Osteoblast (primary cell): ENCODE measurements around the gene ADAMTS20. TPM values are rescaled to one million over a fixed set of nuclear protein-coding genes. Genes with fewer than 3 reads are reported as not detected.
A peak's percentile ranks its signal among the peaks of the same experiment; 100 is the strongest.

ENCODE experiments used
- DNase-seq: peaks from one replicate; pipeline ENCODE4 v3.0.0; 2011; ENCODE audit warnings: low spot score, mixed read lengths; ENCODE audit not compliant: insufficient read length; ENCODE audit errors: missing footprints
- H2AFZ ChIP-seq: 2 replicates; pipeline ENCODE4 v1.6.0; 2011; ENCODE audit warnings: mild to moderate bottlenecking, low read length
- H3K27ac ChIP-seq: 2 replicates; pipeline ENCODE4 v1.5.1; 2011; ENCODE audit warnings: mild to moderate bottlenecking, low read depth, low read length, moderate library complexity
- H3K27me3 ChIP-seq: 2 replicates; pipeline ENCODE4 v1.6.0; 2012; ENCODE audit warnings: mild to moderate bottlenecking, control low read depth, inconsistent platforms, low read length, moderate library complexity; ENCODE audit not compliant: insufficient read depth
- H3K36me3 ChIP-seq: 2 replicates; pipeline ENCODE4 v1.5.1; 2011; ENCODE audit warnings: mild to moderate bottlenecking, low read length, control low read depth, moderate library complexity; ENCODE audit not compliant: insufficient read depth
- H3K4me1 ChIP-seq: 2 replicates; pipeline ENCODE4 v1.5.1; 2011; ENCODE audit warnings: mild to moderate bottlenecking, low read length, control low read depth, moderate library complexity; ENCODE audit not compliant: insufficient read depth
- H3K4me2 ChIP-seq: 2 replicates; pipeline ENCODE4 v1.6.0; 2011; ENCODE audit warnings: mild to moderate bottlenecking, low read length; ENCODE audit not compliant: insufficient read depth
- H3K4me3 ChIP-seq: fragments of 200-600 bp; sonication (generic); 3 replicates; pipeline ENCODE4 v1.5.1; 2012; ENCODE audit warnings: mild to moderate bottlenecking, low read length, inconsistent platforms; ENCODE audit not compliant: insufficient read depth
- H3K79me2 ChIP-seq: 2 replicates; pipeline ENCODE4 v1.6.0; 2012; ENCODE audit warnings: mild to moderate bottlenecking, low read length, control low read depth, inconsistent platforms; ENCODE audit not compliant: insufficient read depth
- H3K9me3 ChIP-seq: 2 replicates; pipeline ENCODE4 v1.5.1; 2011; ENCODE audit warnings: low read depth, low read length, control low read depth
- H4K20me1 ChIP-seq: 2 replicates; pipeline ENCODE4 v1.6.0; 2012; ENCODE audit warnings: mild to moderate bottlenecking, low read length, control low read depth; ENCODE audit not compliant: insufficient read depth
- total RNA-seq: library from RNA; depleted of rRNA; stranded (reverse); fragments of >200 nt; gene quantifications from 2 replicates; pipeline ENCODE4 v1.2.3, GENCODE V29; 2012
- TF ChIP-seq, protein P1 (sequence below): IDR thresholded peaks from 2 replicates; pipeline ENCODE4 v1.5.1; 2011; ENCODE audit warnings: mild to moderate bottlenecking, low read depth, low read length, moderate library complexity; ENCODE audit errors: extremely low read depth

The ADAMTS20 gene
- total RNA-seq, 1 donor = not detected

GRCh38 chr12:43416981-43417380 lies 135.0 kb downstream of the ADAMTS20 start:
- H3K36me3 ChIP-seq = no peaks in the 10 kb centered on the region
- H3K9me3 ChIP-seq = no peaks in the 10 kb centered on the region
- H3K4me1 ChIP-seq = no peaks in the 10 kb centered on the region
- TF ChIP-seq, protein P1, sequence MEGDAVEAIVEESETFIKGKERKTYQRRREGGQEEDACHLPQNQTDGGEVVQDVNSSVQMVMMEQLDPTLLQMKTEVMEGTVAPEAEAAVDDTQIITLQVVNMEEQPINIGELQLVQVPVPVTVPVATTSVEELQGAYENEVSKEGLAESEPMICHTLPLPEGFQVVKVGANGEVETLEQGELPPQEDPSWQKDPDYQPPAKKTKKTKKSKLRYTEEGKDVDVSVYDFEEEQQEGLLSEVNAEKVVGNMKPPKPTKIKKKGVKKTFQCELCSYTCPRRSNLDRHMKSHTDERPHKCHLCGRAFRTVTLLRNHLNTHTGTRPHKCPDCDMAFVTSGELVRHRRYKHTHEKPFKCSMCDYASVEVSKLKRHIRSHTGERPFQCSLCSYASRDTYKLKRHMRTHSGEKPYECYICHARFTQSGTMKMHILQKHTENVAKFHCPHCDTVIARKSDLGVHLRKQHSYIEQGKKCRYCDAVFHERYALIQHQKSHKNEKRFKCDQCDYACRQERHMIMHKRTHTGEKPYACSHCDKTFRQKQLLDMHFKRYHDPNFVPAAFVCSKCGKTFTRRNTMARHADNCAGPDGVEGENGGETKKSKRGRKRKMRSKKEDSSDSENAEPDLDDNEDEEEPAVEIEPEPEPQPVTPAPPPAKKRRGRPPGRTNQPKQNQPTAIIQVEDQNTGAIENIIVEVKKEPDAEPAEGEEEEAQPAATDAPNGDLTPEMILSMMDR = no peak
- H4K20me1 ChIP-seq = no peaks in the 10 kb centered on the region
- no peak overlapping the region for H3K27ac ChIP-seq
- H3K27me3 ChIP-seq = no peaks in the 10 kb centered on the region
- peak; percentile 45 for DNase-seq
- no peaks in the 10 kb centered on the region for H3K79me2 ChIP-seq
- H2AFZ ChIP-seq = no peak overlapping the region
- no peak overlapping the region for H3K4me3 ChIP-seq
- no peak overlapping the region for H3K4me2 ChIP-seq

- H3K27ac ChIP-seq = no peak overlapping the region
- no peaks in the 10 kb centered on the region for H3K79me2 ChIP-seq
- H3K27me3 ChIP-seq = no peaks in the 10 kb centered on the region
- H3K9me3 ChIP-seq = no peaks in the 10 kb centered on the region
- H3K4me3 ChIP-seq = no peak overlapping the region
- TF ChIP-seq, protein P1 = no peak
- no peaks in the 10 kb centered on the region for H3K4me1 ChIP-seq
- H4K20me1 ChIP-seq = no peaks in the 10 kb centered on the region
- no peak overlapping the region for H3K4me2 ChIP-seq
- DNase-seq = peak; percentile 50
- no peaks in the 10 kb centered on the region for H3K36me3 ChIP-seq
- no peak overlapping the region for H2AFZ ChIP-seq
These were observed 144.0 kb downstream of the ADAMTS20 start for GRCh38 chr12:43407816-43408645.

DNA sequence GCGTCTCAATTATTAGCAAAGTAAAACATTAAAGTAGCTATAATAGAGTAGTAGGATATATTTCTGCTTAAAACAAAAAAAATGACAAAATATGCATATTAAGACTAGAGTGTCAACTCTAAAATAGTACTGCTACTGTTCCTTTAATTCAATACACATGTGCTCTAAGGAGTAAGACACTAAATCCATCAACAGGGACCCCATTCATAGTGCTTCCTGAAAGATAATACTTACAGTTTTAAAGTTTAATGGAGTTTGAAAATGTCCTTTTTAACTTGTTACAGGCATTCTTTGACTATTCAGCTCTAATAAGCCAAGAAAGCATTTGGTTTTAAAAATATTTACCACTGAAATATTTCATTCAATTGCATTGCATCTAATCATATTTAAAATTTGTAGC lies 145.2 kb downstream of the ADAMTS20 start:
- Histone ChIP-seq H3K4me2 (no peak overlapping the region), H4K20me1 (no peaks in the 10 kb centered on the region), H3K36me3 (no peaks in the 10 kb centered on the region), H3K9me3 (no peaks in the 10 kb centered on the region), H3K4me3 (no peak overlapping the region), H3K27ac (no peak overlapping the region), H3K27me3 (no peaks in the 10 kb centered on the region), H3K4me1 (no peaks in the 10 kb centered on the region), H3K79me2 (no peaks in the 10 kb centered on the region), H2AFZ (no peak overlapping the region)
- no peak for DNase-seq
- TF ChIP-seq, protein P1 = no peak

GRCh38 chr12:43402436-43402835 lies 149.6 kb downstream of the ADAMTS20 start:
- Histone ChIP-seq H3K4me1 (no peaks in the 10 kb centered on the region), H3K27ac (no peak overlapping the region), H2AFZ (no peak overlapping the region), H3K79me2 (no peaks in the 10 kb centered on the region), H4K20me1 (no peaks in the 10 kb centered on the region), H3K9me3 (no peaks in the 10 kb centered on the region), H3K36me3 (no peaks in the 10 kb centered on the region), H3K27me3 (no peaks in the 10 kb centered on the region), H3K4me3 (no peak overlapping the region), H3K4me2 (no peak overlapping the region)
- no peak for DNase-seq
- TF ChIP-seq, protein P1 = no peak
